Measurements from ENCODE around the gene GALNT9.

- TF ChIP-seq CTCF (IDR thresholded peaks at IDR 0.05; ENCODE audit: poor library complexity, severe bottlenecking) (no peak), SMC3 (conservative IDR thresholded peaks at IDR 0.05; ENCODE audit: poor library complexity) (no peak), TAF1 (IDR thresholded peaks at IDR 0.05; ENCODE audit: low read depth) (no peak)
Observed at GRCh38 chr12:132215299-132215989, 113.9 kb downstream of the GALNT9 start.
